DMS 273 (cell line): ENCODE data around the gene RALGPS1.

ENCODE experiments used
- DNase-seq: peaks from one replicate; lab custom pipeline; 2025; ENCODE audit not compliant: unreplicated experiment; lab: John Stamatoyannopoulos, UW

Gene RALGPS1

DNA sequence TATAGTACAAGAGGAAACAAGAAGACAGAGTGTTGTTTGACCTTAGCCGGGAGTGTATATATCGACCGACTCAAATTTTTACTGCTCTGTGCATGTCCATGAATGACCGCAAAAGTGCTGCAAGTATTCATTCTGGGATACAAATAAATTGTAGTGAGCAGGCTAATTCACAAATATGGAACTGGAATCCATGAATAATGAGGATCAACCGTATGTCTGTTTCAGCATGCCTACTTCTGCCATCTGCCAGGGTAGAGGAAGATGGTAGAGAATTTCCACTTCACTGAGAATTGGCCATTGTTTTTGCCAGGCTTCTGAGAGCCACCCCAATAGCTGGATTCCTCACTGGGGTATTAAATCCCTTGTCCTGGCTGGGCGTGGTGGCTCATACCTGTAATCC, 8.5 kb upstream of the RALGPS1 start:
- peak; percentile 81 for DNase-seq

DNA sequence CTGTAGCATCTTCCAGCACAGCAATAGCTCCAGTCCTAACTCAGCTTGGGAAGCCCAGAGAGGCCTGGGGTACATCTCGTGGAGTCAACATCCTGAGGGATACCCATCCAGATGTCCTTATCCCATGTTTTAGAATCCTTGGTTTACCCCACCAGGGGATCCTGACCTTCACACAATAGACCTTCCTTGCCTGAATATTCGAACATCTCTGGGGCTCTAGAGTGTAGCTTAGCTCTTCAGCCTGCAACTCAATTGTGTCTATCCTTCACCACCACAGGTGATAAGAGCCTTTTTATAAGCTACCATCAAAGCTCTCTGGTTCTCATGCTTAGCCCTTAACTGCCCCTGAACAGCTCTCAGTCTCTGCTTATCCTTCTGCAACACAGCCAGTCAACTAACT, 7.5 kb upstream of the RALGPS1 start:
- no peak for DNase-seq

DNA sequence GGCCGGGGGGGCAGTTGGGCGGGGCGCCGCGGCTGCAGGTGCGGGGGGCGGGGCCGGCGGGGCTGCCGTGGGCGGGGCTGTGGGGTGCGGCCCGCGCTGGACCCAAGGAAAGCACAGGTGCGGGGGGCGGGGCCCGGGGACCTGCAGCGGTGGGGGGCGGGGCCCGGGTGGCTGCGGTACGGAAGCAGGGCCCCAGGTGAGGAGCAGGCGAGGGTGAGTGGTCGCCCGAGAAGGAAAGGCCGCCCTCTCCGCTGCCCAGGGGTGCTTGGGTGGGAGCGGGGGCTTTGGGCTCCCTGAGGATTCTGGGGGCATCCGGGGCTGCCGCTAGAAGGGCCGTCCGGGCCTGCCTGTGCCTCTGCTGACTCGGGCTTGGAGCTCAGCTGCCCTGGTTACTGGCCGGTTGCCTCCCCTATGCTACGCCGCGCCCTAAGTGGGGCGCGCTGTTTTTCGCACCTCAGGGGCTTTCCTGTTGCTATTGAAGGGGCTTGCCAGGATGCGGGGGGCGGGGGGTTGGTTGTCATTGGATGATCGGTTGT, 767 bp downstream of the RALGPS1 start:
- DNase-seq: peak; percentile 48

DNA sequence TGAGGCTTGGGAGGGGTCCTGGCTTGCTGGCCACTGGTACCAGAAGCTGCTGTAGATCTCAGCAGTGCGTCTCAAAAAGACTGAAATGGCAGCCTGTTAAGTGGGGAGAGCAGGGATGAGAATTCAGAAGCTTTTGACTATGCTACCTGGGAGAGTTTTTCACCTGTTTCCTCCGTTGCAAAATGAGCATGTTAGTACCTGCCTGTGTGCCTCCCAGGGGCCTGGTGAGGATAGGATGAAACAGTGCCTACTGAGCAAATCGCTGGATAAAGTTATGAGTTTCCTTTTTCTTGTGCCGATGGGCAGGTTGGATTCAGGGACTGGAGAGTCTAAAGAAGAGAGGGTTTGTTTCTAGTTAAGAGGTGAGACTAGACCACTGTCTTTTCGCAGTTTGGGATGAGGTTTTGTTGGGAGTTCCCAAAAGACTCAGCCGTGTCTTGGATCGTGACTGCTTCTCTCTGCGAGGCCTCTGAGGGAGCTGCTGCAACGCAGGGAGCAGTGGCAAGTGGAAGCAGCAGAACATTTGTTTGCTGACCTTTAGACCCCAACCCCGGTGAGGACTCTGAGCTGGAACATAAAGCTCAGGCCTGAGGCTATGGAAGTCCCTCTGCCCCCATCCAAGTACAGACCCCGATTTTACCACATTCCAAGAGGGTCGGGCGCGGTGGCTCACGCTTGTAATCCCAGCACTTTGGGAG, 1.4 kb downstream of the RALGPS1 start:
- DNase-seq: no peak

DNA sequence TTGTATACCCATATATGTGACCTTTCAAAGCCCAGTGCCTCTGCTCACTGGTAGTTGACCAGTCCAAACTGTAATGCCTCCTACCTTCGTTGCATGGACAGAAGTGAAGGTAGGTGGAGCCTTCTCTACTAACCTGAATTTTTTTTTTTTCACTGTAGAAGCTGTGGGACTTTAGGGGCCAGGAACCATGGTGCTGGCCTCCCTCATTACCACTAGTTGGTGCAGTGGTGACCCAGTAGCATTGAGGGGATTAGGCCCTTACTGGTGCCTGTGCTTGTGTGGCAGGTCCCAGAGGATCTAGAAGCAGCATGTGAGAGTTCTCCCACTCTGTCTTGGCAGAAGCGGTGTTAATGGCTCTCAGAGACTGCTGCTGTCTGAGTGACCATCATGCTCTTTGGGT, 2.3 kb downstream of the RALGPS1 start:
- DNase-seq: peak; percentile 31

GRCh38 chr9:126919193-126919592, 4.6 kb downstream of the RALGPS1 start:
- DNase-seq: no peak

- no peak for DNase-seq
Observed at GRCh38 chr9:126925876-126926275, 11.3 kb downstream of the RALGPS1 start.

DNA sequence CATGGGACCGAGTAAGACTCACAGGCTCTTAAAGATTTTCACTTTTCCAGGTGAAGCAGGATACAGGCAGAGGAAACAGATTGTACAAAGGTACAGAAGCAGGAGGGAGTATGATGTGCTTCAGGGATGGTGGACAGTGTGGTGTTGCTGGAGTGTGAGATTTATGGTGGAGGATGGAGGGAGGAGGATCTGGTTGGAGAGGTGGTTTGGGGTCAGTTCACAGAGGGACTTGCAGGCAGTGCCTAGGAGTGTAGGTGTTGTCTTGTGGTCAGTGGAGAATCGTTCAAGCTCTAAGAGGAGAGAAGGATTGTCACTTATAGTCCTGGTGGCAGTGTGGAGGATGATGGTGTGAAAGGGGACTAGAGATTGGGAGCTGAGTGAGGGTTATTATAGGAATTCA, 11.8 kb downstream of the RALGPS1 start:
- DNase-seq: no peak

- DNase-seq: no peak
Observed at GRCh38 chr9:126927419-126927818, 12.8 kb downstream of the RALGPS1 start.

DNA sequence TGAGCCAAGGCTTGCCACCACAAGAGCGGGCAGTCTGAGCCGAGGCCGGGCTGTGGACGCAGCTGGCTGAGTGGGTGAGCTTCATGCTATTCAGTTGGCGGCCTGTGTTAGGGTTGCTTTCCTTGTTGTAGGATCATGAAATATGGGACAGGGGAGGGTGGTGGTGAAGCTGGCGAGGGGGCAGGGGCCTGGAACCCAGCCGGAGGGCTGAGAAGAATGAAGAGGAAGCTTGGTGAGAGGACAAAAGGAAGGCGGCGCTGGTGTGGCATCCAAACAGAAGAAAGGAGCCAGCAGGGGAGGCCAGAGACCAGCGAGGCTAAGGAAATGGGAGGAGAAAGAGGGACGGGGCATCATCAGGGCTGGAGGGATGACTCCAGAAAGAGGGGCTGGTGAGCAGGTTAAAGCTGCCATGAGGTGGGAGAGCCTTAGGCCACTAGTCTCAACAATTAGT, 18.3 kb downstream of the RALGPS1 start:
- DNase-seq: no peak

DNA sequence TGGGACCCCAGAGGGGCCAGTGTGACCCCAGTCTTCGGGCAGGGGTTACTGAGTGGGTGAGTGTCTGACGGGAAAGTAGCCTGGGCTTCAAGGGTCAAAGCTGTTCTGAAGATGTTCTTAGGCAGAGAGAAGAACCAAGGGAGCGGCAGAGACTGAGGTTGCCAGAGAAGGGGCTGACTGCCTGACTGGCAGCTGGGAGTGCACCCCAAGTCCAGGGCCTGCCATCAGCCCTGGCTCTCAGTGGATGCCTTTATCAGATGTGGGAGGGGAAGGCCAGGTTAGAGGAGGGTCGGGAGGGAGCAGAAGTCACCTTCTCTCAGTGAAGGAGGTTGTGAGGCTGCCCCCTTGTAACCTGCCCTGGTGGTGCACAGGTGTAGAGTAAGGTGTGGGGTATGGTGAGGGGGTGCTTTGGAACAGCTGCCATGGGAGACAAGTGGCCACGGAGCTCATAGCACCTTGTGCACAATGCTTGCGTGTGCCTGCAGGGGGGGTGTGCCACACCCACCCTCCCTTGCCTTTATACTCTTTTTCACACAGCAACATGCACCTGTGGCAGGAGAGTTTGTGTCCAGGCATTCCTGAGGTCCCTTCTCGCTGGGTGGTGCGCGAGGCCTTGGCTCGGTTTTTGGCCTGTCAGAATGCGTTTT, 18.9 kb downstream of the RALGPS1 start:
- DNase-seq: no peak

- DNase-seq: no peak
Observed at GRCh38 chr9:126934441-126934840, 19.9 kb downstream of the RALGPS1 start.

GRCh38 chr9:126935630-126936029, 21.0 kb downstream of the RALGPS1 start:
- no peak for DNase-seq

DNA sequence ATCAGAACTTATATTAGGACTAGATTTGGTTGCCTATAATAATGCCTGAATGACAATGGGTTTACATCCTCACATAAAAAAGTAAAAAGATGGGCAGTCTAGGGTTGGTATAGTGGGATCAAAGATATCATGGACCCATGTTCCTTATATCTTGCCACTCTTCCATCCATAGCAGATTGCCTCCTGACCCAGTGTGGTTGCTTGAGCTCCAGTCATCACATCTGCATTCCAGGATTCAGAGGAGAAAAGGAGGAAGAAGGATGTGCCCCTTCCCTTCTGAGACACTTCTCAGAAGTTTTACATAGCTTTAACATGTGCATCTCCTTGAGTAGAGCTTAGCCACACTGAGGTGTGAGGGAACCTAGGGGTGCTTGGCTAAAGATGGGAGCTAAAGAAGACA, 22.9 kb downstream of the RALGPS1 start:
- no peak for DNase-seq

- DNase-seq: no peak
Observed at GRCh38 chr9:126938327-126938726, 23.7 kb downstream of the RALGPS1 start.

GRCh38 chr9:126939821-126940221, 25.2 kb downstream of the RALGPS1 start:
- DNase-seq: no peak

- DNase-seq: no peak
Observed at GRCh38 chr9:126942399-126942798, 27.8 kb downstream of the RALGPS1 start.

GRCh38 chr9:126945682-126946081, 31.1 kb downstream of the RALGPS1 start:
- no peak for DNase-seq

GRCh38 chr9:126947529-126947928, 32.9 kb downstream of the RALGPS1 start:
- peak; percentile 27 for DNase-seq

DNA sequence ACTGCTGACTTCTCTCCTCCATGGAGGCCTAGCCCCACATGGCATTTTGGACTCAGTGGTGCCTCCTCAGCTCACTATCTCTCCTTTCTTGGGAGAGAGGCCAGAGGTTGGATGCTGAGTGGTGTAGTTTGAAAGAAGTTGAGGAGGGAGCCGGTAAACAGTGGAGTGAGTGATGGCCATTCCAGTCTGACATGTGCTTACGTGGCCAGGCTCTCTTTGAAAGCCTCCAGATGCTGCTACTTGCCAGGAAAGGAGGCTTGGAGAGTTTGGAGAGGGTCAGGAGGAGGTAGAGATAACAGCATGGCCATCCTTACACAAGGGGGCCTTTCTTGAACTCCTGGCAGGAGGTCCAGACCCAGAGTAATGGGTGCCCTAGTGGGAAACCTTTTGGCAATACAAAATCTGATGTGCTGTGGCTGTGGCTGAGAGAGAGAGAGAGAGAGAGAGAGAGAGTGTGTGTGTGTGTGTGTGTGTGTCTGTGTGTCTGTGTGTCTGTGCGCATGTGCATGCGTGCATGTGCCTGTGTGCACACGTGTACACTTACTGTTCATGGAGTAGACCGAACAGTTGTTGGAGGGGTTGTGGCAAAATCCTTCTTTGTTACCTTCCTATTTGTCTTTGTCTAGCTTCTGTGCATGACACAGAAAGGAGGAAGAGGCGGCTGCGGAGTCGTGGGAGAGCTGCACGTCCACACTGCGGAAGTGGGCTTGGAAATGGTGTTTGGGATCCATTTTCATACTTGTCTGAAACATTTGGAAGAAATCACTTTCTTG, 37.8 kb downstream of the RALGPS1 start:
- no peak for DNase-seq

GRCh38 chr9:126953041-126953809, 38.6 kb downstream of the RALGPS1 start:
- no peak for DNase-seq
